Measurements from ENCODE around the gene ADARB2.

The ADARB2 gene

GRCh38 chr10:1272079-1272776 lies 465.1 kb downstream of the ADARB2 start:
- no peak for TF ChIP-seq CTCF (IDR thresholded peaks at IDR 0.05; ENCODE audit: low read depth, low read length, missing control alignments)
- DNase-seq (ENCODE audit: low read depth) = no peak
- H3K4me3 ChIP-seq (ENCODE audit: low read depth, low read length) = no peak overlapping the region

- H3K4me3 ChIP-seq (ENCODE audit: low read depth, low read length) = no peak overlapping the region
- DNase-seq (ENCODE audit: low read depth) = no peak
- no peak for TF ChIP-seq CTCF (IDR thresholded peaks at IDR 0.05; ENCODE audit: low read depth, low read length, missing control alignments)
Observed at GRCh38 chr10:1270906-1271305, 466.4 kb downstream of the ADARB2 start.

- no peak overlapping the region for H3K4me3 ChIP-seq (ENCODE audit: low read depth, low read length)
- no peak for TF ChIP-seq CTCF (IDR thresholded peaks at IDR 0.05; ENCODE audit: low read depth, low read length, missing control alignments)
- DNase-seq (ENCODE audit: low read depth) = no peak
Observed at GRCh38 chr10:1270490-1270889, 466.8 kb downstream of the ADARB2 start.

- no peak overlapping the region for H3K4me3 ChIP-seq (ENCODE audit: low read depth, low read length)
- no peak for TF ChIP-seq CTCF (IDR thresholded peaks at IDR 0.05; ENCODE audit: low read depth, low read length, missing control alignments)
- no peak for DNase-seq (ENCODE audit: low read depth)
Observed at GRCh38 chr10:1268831-1269230, 468.5 kb downstream of the ADARB2 start.

- no peak overlapping the region for H3K4me3 ChIP-seq (ENCODE audit: low read depth, low read length)
- DNase-seq (ENCODE audit: low read depth) = no peak
- no peak for TF ChIP-seq CTCF (IDR thresholded peaks at IDR 0.05; ENCODE audit: low read depth, low read length, missing control alignments)
Observed at GRCh38 chr10:1267568-1267967, 469.8 kb downstream of the ADARB2 start.

- H3K4me3 ChIP-seq (ENCODE audit: low read depth, low read length) = no peak overlapping the region
- no peak for TF ChIP-seq CTCF (IDR thresholded peaks at IDR 0.05; ENCODE audit: low read depth, low read length, missing control alignments)
- DNase-seq (ENCODE audit: low read depth) = no peak
Observed at GRCh38 chr10:1267148-1267547, 470.2 kb downstream of the ADARB2 start.

All from GM12864 (cell line).